NCI-H748 (cell line): ENCODE results near the gene TMEM91.
"Not testable (repeated sequence)": the region's sequence is repeated elsewhere in the genome, so short reads cannot be mapped to it uniquely, and the experiment has no call there.

Experiments used
- DNase-seq: peaks from one replicate; lab custom pipeline; 2025; ENCODE audit not compliant: unreplicated experiment; lab: John Stamatoyannopoulos, UW

Gene TMEM91

GRCh38 chr19:41352609-41353465 lies 23.5 kb upstream of the TMEM91 start:
- DNase-seq, result peak; percentile 74

- peak; percentile 67 for DNase-seq
These were observed 22.6 kb upstream of the TMEM91 start, which contains the start of gene TGFB1 for GRCh38 chr19:41353466-41354342. TSS of gene TGFB1 (minus strand) at chr19:41353922. CDS start at chr19:41353044, 878 bp downstream.

GRCh38 chr19:41354343-41354953 lies 21.9 kb upstream of the TMEM91 start:
- no peak for DNase-seq

- DNase-seq, result no peak
These were observed 21.3 kb upstream of the TMEM91 start for GRCh38 chr19:41355035-41355434.

GRCh38 chr19:41355802-41356201 lies 20.5 kb upstream of the TMEM91 start:
- DNase-seq, result no peak

GRCh38 chr19:41356984-41357739 lies 19.2 kb upstream of the TMEM91 start:
- no peak for DNase-seq

GRCh38 chr19:41357746-41358145 lies 18.6 kb upstream of the TMEM91 start:
- no peak for DNase-seq

GRCh38 chr19:41359741-41360140 lies 16.6 kb upstream of the TMEM91 start:
- DNase-seq, result no peak

GRCh38 chr19:41362143-41362847 lies 14.0 kb upstream of the TMEM91 start:
- DNase-seq, result no peak

- no peak for DNase-seq
These were observed 13.0 kb upstream of the TMEM91 start for GRCh38 chr19:41363371-41363752.

- DNase-seq, result peak; percentile 99
These were observed 12.4 kb upstream of the TMEM91 start, which contains the start of gene B9D2 for GRCh38 chr19:41363753-41364523. TSS of gene B9D2 (minus strand) at chr19:41364149. CDS start at chr19:41363519, 630 bp downstream.

- peak; percentile 21 for DNase-seq
These were observed 11.6 kb upstream of the TMEM91 start for GRCh38 chr19:41364524-41365391.

GRCh38 chr19:41366089-41366488 lies 10.2 kb upstream of the TMEM91 start:
- DNase-seq, result no peak

- no peak for DNase-seq
These were observed 8.5 kb upstream of the TMEM91 start for GRCh38 chr19:41367848-41368301.

GRCh38 chr19:41369769-41370168 lies 6.6 kb upstream of the TMEM91 start:
- no peak for DNase-seq

- not testable (repeated sequence) for DNase-seq
These were observed 5.2 kb upstream of the TMEM91 start for GRCh38 chr19:41371119-41371518.

GRCh38 chr19:41371541-41371940 lies 4.8 kb upstream of the TMEM91 start:
- no peak for DNase-seq

- no peak for DNase-seq
These were observed 3.8 kb upstream of the TMEM91 start for GRCh38 chr19:41372501-41372900.
